ENCODE data around the gene CLEC18B. TPM values are rescaled to one million over a fixed set of nuclear protein-coding genes. Genes with fewer than 3 reads are reported as not detected.
"Not testable (repeated sequence)": the region's sequence is repeated elsewhere in the genome, so short reads cannot be mapped to it uniquely, and the experiment has no call there.

The CLEC18B gene
- total RNA-seq, 4 donors from 2014 or later = 0.32 to 1.4 TPM; not detected in 2

DNA sequence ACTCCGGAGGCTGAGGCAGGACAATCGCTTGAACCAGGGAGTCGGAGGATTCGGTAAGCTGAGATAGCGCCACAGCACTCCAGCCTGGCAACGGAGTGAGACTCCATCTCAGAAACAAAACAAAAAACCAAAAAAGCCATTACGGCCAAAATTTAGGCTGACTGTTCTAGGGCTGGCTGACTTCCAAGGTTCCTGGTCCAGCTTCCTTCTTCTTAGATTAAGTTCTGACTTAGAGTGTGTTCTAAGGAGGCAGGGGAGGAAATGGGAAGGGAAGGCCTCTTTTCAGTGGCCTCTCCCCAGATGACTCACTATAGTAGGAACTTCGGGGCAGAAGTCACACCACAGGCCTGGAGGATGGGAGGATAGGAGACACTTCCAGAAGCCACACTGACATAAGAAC lies 27.7 kb upstream of the CLEC18B start:
- intact Hi-C loops (cut with DNase I; ENCODE audit: low total_unique reads) (no loop called here), in situ Hi-C loops (cut with MboI; ENCODE audit: low pct_ligation_motif_present in 1 of 4, low pct_unique_long_range_greater_than_20kb in 1 of 4, low sequenced_read_pairs in 3 of 4) (no loop called here)
- no peak overlapping the region for H3K4me3 ChIP-seq
- TF ChIP-seq POLR2A (IDR thresholded peaks at IDR 0.05) (peak; percentile 11), EP300 (IDR thresholded peaks at IDR 0.05; ENCODE audit: low read depth) (no peak), POLR2AphosphoS5 (IDR thresholded peaks at IDR 0.05) (peak in 2 of 3 donors; percentile 29 to 55)
- TF ChIP-seq, protein P1, sequence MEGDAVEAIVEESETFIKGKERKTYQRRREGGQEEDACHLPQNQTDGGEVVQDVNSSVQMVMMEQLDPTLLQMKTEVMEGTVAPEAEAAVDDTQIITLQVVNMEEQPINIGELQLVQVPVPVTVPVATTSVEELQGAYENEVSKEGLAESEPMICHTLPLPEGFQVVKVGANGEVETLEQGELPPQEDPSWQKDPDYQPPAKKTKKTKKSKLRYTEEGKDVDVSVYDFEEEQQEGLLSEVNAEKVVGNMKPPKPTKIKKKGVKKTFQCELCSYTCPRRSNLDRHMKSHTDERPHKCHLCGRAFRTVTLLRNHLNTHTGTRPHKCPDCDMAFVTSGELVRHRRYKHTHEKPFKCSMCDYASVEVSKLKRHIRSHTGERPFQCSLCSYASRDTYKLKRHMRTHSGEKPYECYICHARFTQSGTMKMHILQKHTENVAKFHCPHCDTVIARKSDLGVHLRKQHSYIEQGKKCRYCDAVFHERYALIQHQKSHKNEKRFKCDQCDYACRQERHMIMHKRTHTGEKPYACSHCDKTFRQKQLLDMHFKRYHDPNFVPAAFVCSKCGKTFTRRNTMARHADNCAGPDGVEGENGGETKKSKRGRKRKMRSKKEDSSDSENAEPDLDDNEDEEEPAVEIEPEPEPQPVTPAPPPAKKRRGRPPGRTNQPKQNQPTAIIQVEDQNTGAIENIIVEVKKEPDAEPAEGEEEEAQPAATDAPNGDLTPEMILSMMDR (IDR thresholded peaks at IDR 0.05) = no peak
- no peaks in the 10 kb centered on the region for H3K27me3 ChIP-seq
- WGBS, 2 donors (ENCODE audit: low coverage in 1 of 2) = 74 to 88% methylated on average over 6 to 8 of the region's 8 CpGs
- DNase-seq = peak; percentile 56
- H3K27ac ChIP-seq = peak overlapping the region; percentile 76 to 85 (median 81)
- H3K36me3 ChIP-seq = peaks cover 0 to 13% (median 5%) of the 10 kb centered on the region in 4 donors
- peaks cover 6 to 32% (median 16%) of the 10 kb centered on the region in 4 donors for H3K4me1 ChIP-seq
- H3K9me3 ChIP-seq = no peaks in the 10 kb centered on the region

DNA sequence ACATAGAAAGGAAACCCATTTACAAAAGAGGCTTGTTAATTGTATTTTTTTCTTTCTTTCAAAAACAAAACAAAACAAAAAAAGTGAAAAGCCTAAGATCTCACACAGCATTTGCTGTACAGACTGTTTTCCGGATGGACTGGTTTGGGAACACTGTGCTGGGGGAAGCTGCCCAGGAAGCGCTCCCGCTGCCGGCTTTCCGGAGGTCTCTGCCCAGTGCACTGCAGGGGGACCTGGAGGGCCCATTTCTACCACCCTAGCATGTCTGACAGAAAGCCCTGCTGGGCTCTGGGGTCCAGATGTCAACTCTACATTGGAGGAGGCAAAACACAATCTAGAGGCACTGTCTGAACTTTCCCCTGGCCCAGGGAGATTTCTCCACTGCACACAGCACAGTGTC lies 26.3 kb upstream of the CLEC18B start:
- 93 to 100% methylated on average over 5 of the region's 5 CpGs for WGBS, 2 donors (ENCODE audit: low coverage in 1 of 2)

DNA sequence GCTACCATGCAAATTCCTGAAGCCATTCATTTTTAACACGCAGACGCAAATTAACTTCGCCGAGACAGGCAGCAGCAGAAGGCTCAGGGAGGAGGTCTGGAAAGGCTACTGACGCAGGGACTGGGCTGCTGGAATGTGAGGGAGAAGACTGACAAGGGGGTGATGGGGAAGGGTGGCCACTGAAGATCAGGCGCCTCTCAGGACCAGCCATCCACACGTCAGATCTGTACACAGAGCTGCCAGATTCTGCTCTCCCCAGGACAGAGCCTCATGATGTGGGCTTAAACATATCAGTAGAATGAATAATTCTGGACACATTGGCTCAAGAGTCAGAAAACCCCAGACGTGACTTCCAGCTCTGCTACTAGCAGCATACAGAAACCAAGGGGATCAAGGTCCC lies 25.6 kb upstream of the CLEC18B start:
- Histone ChIP-seq H3K4me3 (no peak overlapping the region), H3K9me3 (no peaks in the 10 kb centered on the region), H3K27me3 (no peaks in the 10 kb centered on the region), H3K36me3 (no peaks in the 10 kb centered on the region), H3K4me1 (peaks cover 6 to 32% (median 16%) of the 10 kb centered on the region in 4 donors), H3K27ac (no peak overlapping the region)
- in situ Hi-C loops (cut with MboI; ENCODE audit: low pct_ligation_motif_present in 1 of 4, low pct_unique_long_range_greater_than_20kb in 1 of 4, low sequenced_read_pairs in 3 of 4) = no loop called here
- no peak for DNase-seq
- 99 to 100% methylated on average over 1 to 8 of the region's 8 CpGs for WGBS, 2 donors (ENCODE audit: low coverage in 1 of 2)
- TF ChIP-seq POLR2A (IDR thresholded peaks at IDR 0.05) = no peak
- no peak for TF ChIP-seq EP300 (IDR thresholded peaks at IDR 0.05; ENCODE audit: low read depth)
- TF ChIP-seq POLR2AphosphoS5 (IDR thresholded peaks at IDR 0.05) = no peak
- TF ChIP-seq, protein P1 (IDR thresholded peaks at IDR 0.05) = no peak
- intact Hi-C loops (cut with DNase I; ENCODE audit: low total_unique reads) = no loop called here

More for the DNA sequence above, 26.3 kb upstream of the CLEC18B start:
- in situ Hi-C loops (cut with MboI; ENCODE audit: low pct_ligation_motif_present in 1 of 4, low pct_unique_long_range_greater_than_20kb in 1 of 4, low sequenced_read_pairs in 3 of 4) = no loop called here
- peaks cover 6 to 32% (median 16%) of the 10 kb centered on the region in 4 donors for H3K4me1 ChIP-seq
- no peaks in the 10 kb centered on the region for H3K9me3 ChIP-seq
- H3K27ac ChIP-seq = peak overlapping the region in 3 of 4 donors; percentile 76 to 85 (median 78)
- intact Hi-C loops (cut with DNase I; ENCODE audit: low total_unique reads) = no loop called here
- TF ChIP-seq EP300 (IDR thresholded peaks at IDR 0.05; ENCODE audit: low read depth) = no peak
- TF ChIP-seq, protein P1 (IDR thresholded peaks at IDR 0.05) = no peak
- TF ChIP-seq POLR2AphosphoS5 (IDR thresholded peaks at IDR 0.05) = no peak
- H3K36me3 ChIP-seq = peaks cover 0 to 5% (median 3%) of the 10 kb centered on the region in 4 donors
- DNase-seq = no peak
- no peak overlapping the region for H3K4me3 ChIP-seq
- no peaks in the 10 kb centered on the region for H3K27me3 ChIP-seq

DNA sequence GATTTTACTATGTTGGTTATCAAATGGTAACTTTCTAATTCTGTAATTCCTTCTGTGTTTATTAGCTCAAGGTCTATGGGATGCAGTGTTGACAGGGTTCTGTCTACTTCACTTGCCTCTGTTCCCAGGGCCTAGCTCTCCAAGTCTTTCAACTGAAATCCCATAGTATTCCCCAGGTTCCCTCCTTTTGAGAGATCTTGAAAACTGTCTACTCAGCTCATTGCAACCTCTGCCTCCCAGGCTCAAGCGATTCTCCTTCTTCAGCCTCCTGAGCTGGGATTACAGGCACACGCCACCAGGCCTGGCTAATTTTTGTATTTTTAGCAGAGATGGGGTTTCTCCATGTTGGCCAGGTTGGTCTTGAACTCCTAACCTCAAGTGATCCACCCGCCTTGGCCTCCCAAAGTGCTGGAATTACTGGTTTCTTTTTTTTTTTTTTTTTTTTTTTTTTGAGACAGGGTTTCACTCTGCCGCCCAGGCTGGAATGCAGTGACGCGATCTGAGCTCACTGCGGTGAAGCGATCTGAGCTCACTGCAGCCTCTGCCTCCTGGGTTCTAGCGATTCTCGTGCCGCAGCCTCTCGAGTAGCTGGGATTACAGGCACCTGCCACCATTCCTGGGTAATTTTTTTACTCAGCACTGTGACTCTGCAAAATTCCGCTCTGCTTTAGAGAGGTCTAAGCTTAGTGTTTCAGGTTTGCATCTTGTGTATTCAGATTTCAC lies 22.5 kb upstream of the CLEC18B start:
- 98 to 100% methylated on average over 8 to 13 of the region's 13 CpGs for WGBS, 2 donors (ENCODE audit: low coverage in 1 of 2)

More for the DNA sequence above, 22.5 kb upstream of the CLEC18B start:
- H3K36me3 ChIP-seq; H3K9me3 ChIP-seq; DNase-seq; in situ Hi-C loops (cut with MboI; ENCODE audit: low pct_ligation_motif_present in 1 of 4, low pct_unique_long_range_greater_than_20kb in 1 of 4, low sequenced_read_pairs in 3 of 4); intact Hi-C loops (cut with DNase I; ENCODE audit: low total_unique reads); H3K27ac ChIP-seq; H3K4me3 ChIP-seq; H3K27me3 ChIP-seq: not testable (repeated sequence)
- peaks cover 0 to 13% (median 4%) of the 10 kb centered on the region in 4 donors for H3K4me1 ChIP-seq

Data from transverse colon (tissue), 4 donors.